GM08714 (cell line): ENCODE results near the gene CTNNBIP1.
A peak's percentile ranks its signal among the peaks of the same experiment; 100 is the strongest.

Experiments
- H3K4me3 ChIP-seq: fragments of 200-500 bp; sonication (Bioruptor generic); 2 replicates; pipeline ENCODE4 v1.5.1; 2014; ENCODE audit warnings: mild to moderate bottlenecking, low read length, inconsistent platforms
- ZNF274 ChIP-seq: IDR thresholded peaks from 2 replicates; pipeline ENCODE4 v1.6.1; 2012; ENCODE audit warnings: mild to moderate bottlenecking, low read depth, low read length

Gene CTNNBIP1

DNA sequence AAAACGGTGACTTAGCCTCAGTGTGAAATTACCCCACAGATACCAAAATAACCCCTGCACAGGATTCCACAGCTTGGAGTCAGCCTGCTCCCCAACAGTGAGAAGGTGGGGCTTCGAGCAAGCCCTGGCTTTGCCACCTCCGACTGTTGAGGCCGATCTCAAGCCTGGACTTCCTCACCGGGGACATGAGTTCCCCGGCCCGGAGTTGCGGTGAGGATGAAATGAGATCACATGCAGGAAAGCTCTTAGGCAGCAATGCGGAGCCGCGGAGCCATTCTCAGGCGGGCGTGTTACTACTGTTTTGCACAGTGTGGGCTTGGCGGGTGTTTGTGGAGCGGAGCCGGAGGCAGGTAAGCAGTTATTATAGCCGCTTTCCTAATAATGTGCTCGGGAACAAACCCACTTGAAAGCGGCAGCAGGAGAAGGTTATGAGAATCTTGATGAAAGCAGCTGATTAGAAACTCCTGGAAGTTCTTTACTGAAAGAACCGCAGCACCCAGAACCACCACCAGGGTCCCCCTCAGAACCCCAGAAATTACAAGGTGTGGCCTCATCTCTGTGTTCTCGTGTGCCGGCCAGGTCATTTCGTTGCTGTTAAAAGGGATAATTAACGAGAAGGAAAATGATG, 82.4 kb downstream of the CTNNBIP1 start:
- H3K4me3 ChIP-seq, result no peak overlapping the region

DNA sequence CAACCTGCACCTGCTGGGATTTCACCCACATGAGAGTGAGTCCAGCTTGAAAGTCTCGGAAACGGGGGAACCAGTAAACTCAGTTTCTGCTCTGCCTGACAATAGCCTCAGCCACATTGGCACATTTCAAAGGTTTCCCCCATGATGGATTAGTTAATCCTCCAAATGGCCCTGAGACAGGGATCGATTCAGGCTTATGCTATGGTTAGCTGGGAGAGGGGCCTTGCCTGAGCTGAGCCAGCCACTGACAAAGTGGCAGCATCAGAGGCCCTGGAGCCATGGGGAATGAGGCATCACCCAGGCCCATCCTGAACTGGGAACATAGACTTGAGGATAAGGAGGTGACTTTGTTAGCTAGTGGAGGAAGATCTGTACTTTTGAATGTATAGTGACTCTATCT, 83.5 kb downstream of the CTNNBIP1 start:
- H3K4me3 ChIP-seq, result no peak overlapping the region
- no peak for TF ChIP-seq ZNF274

More for the DNA sequence above, 82.4 kb downstream of the CTNNBIP1 start:
- TF ChIP-seq ZNF274, result no peak

GRCh38 chr1:9826087-9826486, 84.0 kb downstream of the CTNNBIP1 start:
- TF ChIP-seq ZNF274, result no peak
- H3K4me3 ChIP-seq, result no peak overlapping the region

DNA sequence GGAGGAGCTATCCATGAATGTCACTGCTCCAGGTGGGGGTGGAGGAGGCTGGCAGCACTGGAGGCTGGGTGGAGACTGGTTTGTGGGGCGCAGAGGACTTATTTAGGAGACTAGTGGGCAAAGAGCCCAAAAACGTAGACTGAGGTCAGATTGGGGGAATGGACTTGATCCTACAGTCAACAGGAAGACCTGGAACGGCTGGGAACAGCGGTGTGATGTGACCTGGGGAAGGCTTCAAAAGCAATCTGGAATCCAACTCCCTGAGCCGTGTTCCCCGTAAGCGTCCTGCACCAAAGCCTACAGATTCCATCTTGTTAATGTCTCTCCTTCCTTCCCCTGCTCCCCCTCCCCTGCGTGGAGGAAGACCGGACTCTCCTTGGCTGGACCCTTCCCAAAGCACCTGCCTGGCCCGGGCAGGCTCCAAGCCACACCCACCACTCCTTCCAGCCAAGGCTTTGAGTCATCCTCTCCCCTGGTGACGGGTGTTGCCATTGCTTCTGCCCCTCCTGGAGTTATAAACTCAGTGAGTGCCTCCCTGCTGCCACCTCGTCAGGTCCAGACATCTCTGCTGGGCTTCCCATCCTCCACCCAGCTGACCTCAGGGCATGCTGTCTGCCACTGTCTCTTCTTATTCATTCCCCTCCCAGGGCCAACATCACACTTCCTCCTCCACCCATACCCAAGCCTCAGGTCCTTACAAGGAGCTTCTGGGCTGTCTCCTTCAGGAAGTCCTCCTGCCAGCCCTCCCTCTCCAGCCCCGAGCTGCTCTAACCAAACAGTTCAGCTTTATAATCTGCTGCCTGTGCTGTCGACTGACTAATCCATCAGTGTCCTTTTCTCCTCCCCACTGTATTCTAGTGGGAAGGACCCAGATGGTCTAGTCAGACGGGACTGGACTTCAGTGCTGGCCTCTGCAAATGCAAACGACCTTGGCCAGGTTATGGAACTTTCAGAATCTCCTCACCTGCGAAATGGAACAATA, 84.7 kb downstream of the CTNNBIP1 start:
- no peak overlapping the region for H3K4me3 ChIP-seq
- no peak for TF ChIP-seq ZNF274

DNA sequence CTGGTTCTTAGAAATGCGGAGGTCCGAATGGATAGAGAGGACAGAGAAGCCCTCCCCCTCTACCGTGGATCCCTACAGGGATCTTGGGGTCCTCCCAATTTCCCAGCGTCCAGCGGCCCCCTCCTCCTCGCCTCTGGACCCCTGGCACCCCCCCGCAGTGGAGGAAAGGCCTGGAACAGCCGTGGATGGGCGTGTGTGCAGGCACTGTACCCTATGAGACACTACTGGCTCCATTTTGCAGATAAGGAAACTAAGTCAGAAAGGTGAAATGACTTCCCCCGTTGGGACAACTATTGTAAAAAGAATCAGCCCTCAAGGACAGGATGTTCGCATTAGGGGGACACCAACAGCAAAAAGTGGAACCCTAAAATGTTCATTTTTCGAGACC, 85.4 kb downstream of the CTNNBIP1 start:
- TF ChIP-seq ZNF274, result no peak
- H3K4me3 ChIP-seq, result no peak overlapping the region

DNA sequence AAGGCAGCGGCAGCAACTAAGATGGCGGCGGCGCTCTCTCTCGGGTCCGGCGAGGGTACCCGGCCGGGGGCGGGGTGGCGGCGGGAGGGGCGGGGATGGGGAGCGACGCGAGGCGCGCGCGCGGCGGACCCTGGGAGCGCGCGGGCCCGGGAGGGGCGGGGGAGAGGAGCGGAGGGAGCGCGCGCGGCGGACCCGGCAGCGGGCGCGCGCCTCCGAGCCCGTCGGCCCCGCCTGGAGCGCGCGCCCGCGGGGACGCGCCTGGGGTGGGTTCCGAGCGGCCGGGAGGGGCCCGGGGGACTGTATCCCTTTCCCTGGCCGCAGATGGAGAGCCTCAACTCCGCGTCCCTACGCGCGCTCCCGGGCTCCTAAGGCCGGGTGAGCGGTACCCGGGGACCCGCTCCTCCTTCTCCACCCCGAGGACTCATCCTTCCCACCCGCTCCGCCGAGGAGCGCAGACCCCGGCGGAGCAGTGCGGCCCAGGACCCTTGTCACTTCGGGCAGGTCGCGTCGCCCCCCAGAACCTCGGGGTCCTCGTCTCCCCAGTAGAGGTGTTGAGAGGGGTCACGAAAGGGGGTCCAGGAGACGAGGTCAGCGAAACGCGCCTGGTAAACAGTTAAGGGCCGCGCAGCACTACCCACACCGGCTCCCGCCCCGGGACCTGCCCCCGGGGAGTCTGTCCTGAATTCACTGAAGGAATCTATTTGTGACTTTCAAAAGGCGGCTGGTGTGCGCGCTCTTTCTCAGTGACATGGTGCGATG, 85.9 kb downstream of the CTNNBIP1 start, which contains the start of gene CLSTN1:
Gene CLSTN1, minus strand, starts transcription at position 23 of the 759 bp plus-strand sequence. CDS start 232 bp downstream, outside the sequence.
- peak within 1 kb of the TSS; percentile 79 for H3K4me3 ChIP-seq
- no peak for TF ChIP-seq ZNF274

- TF ChIP-seq ZNF274, result no peak
These were observed 86.5 kb downstream of the CTNNBIP1 start for GRCh38 chr1:9823693-9823942.

GRCh38 chr1:9822897-9823692, 87.0 kb downstream of the CTNNBIP1 start:
- TF ChIP-seq ZNF274, result no peak

More at GRCh38 chr1:9823693-9823942, 86.5 kb downstream of the CTNNBIP1 start:
- peak overlapping the region; percentile 79 for H3K4me3 ChIP-seq

GRCh38 chr1:9822490-9822889, 87.6 kb downstream of the CTNNBIP1 start:
- peak overlapping the region; percentile 79 for H3K4me3 ChIP-seq
- TF ChIP-seq ZNF274, result no peak

More at GRCh38 chr1:9822897-9823692, 87.0 kb downstream of the CTNNBIP1 start:
- peak overlapping the region; percentile 79 for H3K4me3 ChIP-seq

DNA sequence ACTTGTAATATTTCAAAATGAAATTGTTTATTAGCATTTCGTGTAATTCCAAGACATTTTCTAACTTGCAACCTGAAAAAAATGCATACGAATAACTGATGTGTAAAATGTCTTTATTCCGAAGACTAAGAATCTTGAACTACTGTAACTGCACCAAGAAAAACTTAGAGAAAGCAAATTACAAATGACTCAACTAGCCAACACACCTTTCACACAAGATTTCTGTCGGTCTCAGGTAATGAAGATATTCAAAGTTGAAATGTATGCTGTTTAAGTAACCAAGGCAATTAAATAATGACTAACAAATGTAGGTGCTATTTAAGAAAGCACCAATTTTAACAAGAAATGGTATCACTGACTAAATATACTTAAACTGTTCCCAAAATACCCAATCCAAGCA, 88.4 kb downstream of the CTNNBIP1 start:
- TF ChIP-seq ZNF274, result no peak
- H3K4me3 ChIP-seq, result no peak overlapping the region; the same call in 1 of the 2 replicates

DNA sequence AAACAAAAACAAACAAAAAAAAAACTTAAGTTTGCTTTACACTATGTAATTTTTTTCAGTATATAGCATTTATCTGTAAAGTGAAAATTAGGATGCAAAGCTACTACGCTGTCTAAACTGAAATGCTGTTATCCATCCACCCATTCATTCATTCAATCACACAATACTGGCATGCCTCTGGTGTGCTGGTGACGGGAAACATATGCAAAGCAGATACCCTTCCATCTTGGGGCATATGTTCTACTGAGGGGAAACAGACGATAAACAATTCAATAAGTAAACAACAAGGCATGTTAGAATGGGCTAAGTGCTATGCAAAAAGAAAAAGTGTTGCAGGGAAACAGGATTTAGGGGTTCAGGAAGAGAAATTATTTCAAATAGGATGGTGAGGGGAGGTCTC, 89.5 kb downstream of the CTNNBIP1 start:
- no peak overlapping the region for H3K4me3 ChIP-seq
- no peak for TF ChIP-seq ZNF274

DNA sequence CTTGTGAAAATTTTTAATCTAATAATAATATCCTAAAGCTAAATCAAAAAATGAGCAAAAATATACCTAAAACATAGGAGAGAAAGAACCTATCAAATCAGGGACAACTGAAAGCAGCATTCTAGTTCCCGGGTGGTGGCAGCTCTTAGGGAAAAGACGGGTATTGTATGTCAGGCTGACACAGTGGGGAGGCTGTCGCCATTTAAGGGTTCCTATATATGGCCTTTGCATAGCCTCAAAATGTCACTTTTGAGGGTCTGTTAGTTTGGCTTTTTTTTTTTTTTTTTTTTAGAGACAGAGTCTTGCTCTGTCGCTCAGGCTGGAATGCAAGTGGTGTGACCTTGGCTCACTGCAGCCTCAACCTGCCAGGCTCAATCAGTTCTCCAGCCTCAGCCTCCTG, 92.3 kb downstream of the CTNNBIP1 start:
- no peak for TF ChIP-seq ZNF274
- H3K4me3 ChIP-seq, result no peak overlapping the region

DNA sequence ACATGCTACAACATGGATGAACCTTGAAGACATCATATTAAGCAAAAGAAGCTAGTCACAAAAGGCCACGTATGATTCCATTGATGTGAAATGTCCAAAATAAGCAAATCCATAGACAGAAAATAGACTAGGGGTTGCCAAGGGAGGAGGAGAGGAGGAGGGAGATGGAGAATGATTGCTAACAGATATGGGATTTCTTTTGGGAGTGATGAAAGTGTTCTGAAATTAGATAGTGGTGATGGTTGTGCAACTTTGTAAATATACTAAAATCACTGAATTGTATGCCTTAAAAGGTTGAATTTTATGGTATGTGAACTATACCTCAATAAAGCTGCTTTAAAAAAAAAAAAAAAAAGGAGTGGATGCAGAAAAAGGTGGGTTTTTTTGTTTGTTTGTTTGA, 93.9 kb downstream of the CTNNBIP1 start:
- TF ChIP-seq ZNF274, result no peak
- no peak overlapping the region for H3K4me3 ChIP-seq

DNA sequence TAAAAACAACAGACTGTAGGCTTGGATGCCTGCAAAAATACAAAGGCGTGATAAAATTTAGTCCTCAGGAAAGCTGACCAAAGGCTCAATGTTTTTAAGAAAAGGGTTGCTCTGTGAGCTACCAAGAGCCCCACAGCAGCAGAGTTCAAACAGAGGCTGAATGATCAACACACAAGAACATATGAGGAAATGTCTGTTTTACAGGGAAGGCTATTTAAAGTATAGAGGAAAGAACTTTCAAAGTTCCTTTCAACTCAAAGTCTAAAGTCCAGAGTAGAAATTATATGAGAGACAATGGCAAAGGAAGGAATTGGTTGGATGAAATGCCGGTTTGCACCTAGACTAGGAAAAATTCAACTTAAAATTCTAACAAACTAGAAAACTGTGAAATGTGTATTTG, 94.9 kb downstream of the CTNNBIP1 start:
- no peak for TF ChIP-seq ZNF274
- H3K4me3 ChIP-seq, result no peak overlapping the region
